Hepatocyte (in vitro differentiated cells): ENCODE measurements around the gene PRKAB1.

ENCODE experiments used
- CTCF ChIP-seq: fragments of 200-600 bp; sonication (generic); IDR thresholded peaks from 2 replicates; pipeline ENCODE4 v1.5.1; 2016; ENCODE audit warnings: antibody characterized with exemption, mild to moderate bottlenecking; ENCODE audit not compliant: poor library complexity
- EZH2 ChIP-seq: fragments of 200-600 bp; sonication (generic); IDR thresholded peaks from 2 replicates; pipeline ENCODE4 v1.6.1; 2016; ENCODE audit warnings: antibody characterized with exemption, mild to moderate bottlenecking, borderline replicate concordance

GRCh38 chr12:119652665-119653064 is 15.3 kb upstream of the PRKAB1 start:
- no peak for TF ChIP-seq CTCF
- TF ChIP-seq EZH2 = no peak
